Urinary bladder (tissue), 2 donors: ENCODE results near the gene UGT2B10. TPM values are rescaled to one million over a fixed set of nuclear protein-coding genes. Genes with fewer than 3 reads are reported as not detected.

Source experiments
- polyA plus RNA-seq: library from polyadenylated mRNA; stranded (reverse); fragments of 200-250 nt; gene quantifications from one replicate; pipeline ENCODE4 v1.2.3, GENCODE V29; 2013
- small RNA-seq: library from RNA; depleted of rRNA; stranded (forward); fragments of <200 nt; gene quantifications from one replicate; pipeline ENCODE3, GENCODE V24; 2014
- total RNA-seq: library from RNA; depleted of rRNA; stranded (reverse); fragments of >200 nt; gene quantifications from one replicate; pipeline ENCODE4 v1.2.3, GENCODE V29; 2014
- donor health status: healthy.

The UGT2B10 gene
- total and polyA plus RNA-seq, 2 donors: 0.09 TPM; not detected in 1

Small RNA genes within 50 kb of the gene (small RNA-seq; reads per million reads assigned to genes)
- gene AC021146.4: not detected
- gene AC021146.9: not detected

Other genes starting within 250 kb of the UGT2B10 start
- not detected for gene UGT2B17, start 239.7 kb upstream of the UGT2B10 start, total RNA-seq
- gene UGT2B17, start 239.7 kb upstream of the UGT2B10 start, polyA plus RNA-seq: not detected
- 0.26 TPM for gene UGT2B15, start 145.3 kb upstream of the UGT2B10 start, total RNA-seq
- gene UGT2B15, start 145.3 kb upstream of the UGT2B10 start, polyA plus RNA-seq: 0.08 TPM
- 0.53 TPM for gene UGT2A3, start 135.8 kb downstream of the UGT2B10 start, total RNA-seq
- not detected for gene UGT2A3, start 135.8 kb downstream of the UGT2B10 start, polyA plus RNA-seq